ENCODE data around the gene TPCN1. TPM values are rescaled to one million over a fixed set of nuclear protein-coding genes. Genes with fewer than 3 reads are reported as not detected.

TPCN1 gene
- total RNA-seq, 1 experiment from 2014 or later: 18.8 TPM

- POLR2A ChIA-PET (ENCODE audit: low non-redundant PET): no interaction called here
- Histone ChIP-seq H3K27me3 (replicated peaks; ENCODE audit: insufficient read depth, low read depth, low read length, poor library complexity) (no peaks in the 10 kb centered on the region), H3K36me3 (ENCODE audit: insufficient read depth, low read length, poor library complexity, severe bottlenecking) (no peaks in the 10 kb centered on the region), H3K4me3 (ENCODE audit: low read depth, low read length, poor library complexity, severe bottlenecking) (no peak overlapping the region), H3K4me1 (ENCODE audit: insufficient read depth, low read length, poor library complexity, severe bottlenecking) (no peaks in the 10 kb centered on the region), H3K9me3 (ENCODE audit: low read depth, low read length, poor library complexity, severe bottlenecking) (no peaks in the 10 kb centered on the region), H3K27ac (ENCODE audit: low read depth, low read length, poor library complexity, severe bottlenecking) (no peak overlapping the region)
- no peak for DNase-seq (ENCODE audit: low spot score)
- intact Hi-C loops (cut with micrococcal nuclease; ENCODE audit: unreplicated experiment): no loop called here
- no peak for TF ChIP-seq CTCF (conservative IDR thresholded peaks at IDR 0.05; ENCODE audit: low read depth, low read length)
- no peak for TF ChIP-seq EZH2 (IDR thresholded peaks at IDR 0.05; ENCODE audit: borderline replicate concordance, low read depth, low read length, poor library complexity, severe bottlenecking)
- CTCF ChIA-PET: no interaction called here
- no TSS peak for BruUV-seq (replicated peaks)
Measured at GRCh38 chr12:113271853-113272561, 50.7 kb downstream of the TPCN1 start.

- intact Hi-C loops (cut with micrococcal nuclease; ENCODE audit: unreplicated experiment): no loop called here
- Histone ChIP-seq H3K27me3 (replicated peaks; ENCODE audit: insufficient read depth, low read depth, low read length, poor library complexity) (no peaks in the 10 kb centered on the region), H3K4me1 (ENCODE audit: insufficient read depth, low read length, poor library complexity, severe bottlenecking) (no peaks in the 10 kb centered on the region), H3K9me3 (ENCODE audit: low read depth, low read length, poor library complexity, severe bottlenecking) (no peaks in the 10 kb centered on the region), H3K4me3 (ENCODE audit: low read depth, low read length, poor library complexity, severe bottlenecking) (no peak overlapping the region), H3K36me3 (ENCODE audit: insufficient read depth, low read length, poor library complexity, severe bottlenecking) (no peaks in the 10 kb centered on the region), H3K27ac (ENCODE audit: low read depth, low read length, poor library complexity, severe bottlenecking) (no peak overlapping the region)
- POLR2A ChIA-PET (ENCODE audit: low non-redundant PET): no interaction called here
- no TSS peak for BruUV-seq (replicated peaks)
- no peak for DNase-seq (ENCODE audit: low spot score)
- TF ChIP-seq CTCF (conservative IDR thresholded peaks at IDR 0.05; ENCODE audit: low read depth, low read length) (no peak), EZH2 (IDR thresholded peaks at IDR 0.05; ENCODE audit: borderline replicate concordance, low read depth, low read length, poor library complexity, severe bottlenecking) (no peak)
- CTCF ChIA-PET: no interaction called here
Measured at GRCh38 chr12:113273053-113273725, 51.9 kb downstream of the TPCN1 start.

GRCh38 chr12:113274848-113275247 is 53.6 kb downstream of the TPCN1 start:
- ChIA-PET CTCF (no interaction called here), POLR2A (ENCODE audit: low non-redundant PET) (no interaction called here)
- DNase-seq (ENCODE audit: low spot score): no peak

More at GRCh38 chr12:113274848-113275247, 53.6 kb downstream of the TPCN1 start:
- BruUV-seq (replicated peaks): no TSS peak
- Histone ChIP-seq H3K9me3 (ENCODE audit: low read depth, low read length, poor library complexity, severe bottlenecking) (no peaks in the 10 kb centered on the region), H3K36me3 (ENCODE audit: insufficient read depth, low read length, poor library complexity, severe bottlenecking) (no peaks in the 10 kb centered on the region), H3K27me3 (replicated peaks; ENCODE audit: insufficient read depth, low read depth, low read length, poor library complexity) (no peaks in the 10 kb centered on the region), H3K27ac (ENCODE audit: low read depth, low read length, poor library complexity, severe bottlenecking) (no peak overlapping the region), H3K4me1 (ENCODE audit: insufficient read depth, low read length, poor library complexity, severe bottlenecking) (no peaks in the 10 kb centered on the region), H3K4me3 (ENCODE audit: low read depth, low read length, poor library complexity, severe bottlenecking) (no peak overlapping the region)
- intact Hi-C loops (cut with micrococcal nuclease; ENCODE audit: unreplicated experiment): no loop called here
- TF ChIP-seq CTCF (conservative IDR thresholded peaks at IDR 0.05; ENCODE audit: low read depth, low read length): no peak
